Mononuclear cell (primary cell): Measurements from ENCODE around the gene CTCFL. TPM values are rescaled to one million over a fixed set of nuclear protein-coding genes. Genes with fewer than 3 reads are reported as not detected.

ENCODE experiments used
- H3K27me3 ChIP-seq: 2 replicates; pipeline ENCODE4 v1.6.0; 2011; ENCODE audit warnings: low read length, control low read depth; ENCODE audit not compliant: insufficient read depth
- H3K4me1 ChIP-seq: 2 replicates; pipeline ENCODE4 v1.5.1; 2011; ENCODE audit warnings: mild to moderate bottlenecking, low read length, control low read depth; ENCODE audit not compliant: insufficient read depth
- H3K4me3 ChIP-seq: 2 replicates; pipeline ENCODE4 v1.5.1; 2011; ENCODE audit warnings: mild to moderate bottlenecking, low read length, moderate library complexity
- H3K9me3 ChIP-seq: 2 replicates; pipeline ENCODE4 v1.5.1; 2011; ENCODE audit warnings: low read depth, mild to moderate bottlenecking, control low read depth, low read length
- total RNA-seq: library from RNA; depleted of rRNA; stranded (reverse); fragments of >200 nt; gene quantifications from one replicate; pipeline ENCODE4 v1.2.3, GENCODE V29; 2012

Gene CTCFL
- total RNA-seq, 1 donor: not detected

GRCh38 chr20:57509665-57510237 lies 15.2 kb downstream of the CTCFL start:
- peaks cover 42% of the 10 kb centered on the region for H3K27me3 ChIP-seq
- no peaks in the 10 kb centered on the region for H3K9me3 ChIP-seq
- no peak overlapping the region for H3K4me3 ChIP-seq
- H3K4me1 ChIP-seq: no peaks in the 10 kb centered on the region

GRCh38 chr20:57508831-57509230 lies 16.1 kb downstream of the CTCFL start:
- H3K4me3 ChIP-seq: no peak overlapping the region
- H3K4me1 ChIP-seq: peaks cover 1% of the 10 kb centered on the region
- H3K9me3 ChIP-seq: no peaks in the 10 kb centered on the region
- peaks cover 42% of the 10 kb centered on the region for H3K27me3 ChIP-seq

- Histone ChIP-seq H3K27me3 (peaks cover 42% of the 10 kb centered on the region), H3K9me3 (no peaks in the 10 kb centered on the region), H3K4me1 (peaks cover 6% of the 10 kb centered on the region)
Measured at GRCh38 chr20:57508381-57508780, 16.6 kb downstream of the CTCFL start.

GRCh38 chr20:57507477-57507876 lies 17.5 kb downstream of the CTCFL start:
- no peaks in the 10 kb centered on the region for H3K9me3 ChIP-seq
- H3K27me3 ChIP-seq: peaks cover 38% of the 10 kb centered on the region
- H3K4me3 ChIP-seq: no peak overlapping the region
- peaks cover 15% of the 10 kb centered on the region for H3K4me1 ChIP-seq

More at GRCh38 chr20:57508381-57508780, 16.6 kb downstream of the CTCFL start:
- no peak overlapping the region for H3K4me3 ChIP-seq

DNA sequence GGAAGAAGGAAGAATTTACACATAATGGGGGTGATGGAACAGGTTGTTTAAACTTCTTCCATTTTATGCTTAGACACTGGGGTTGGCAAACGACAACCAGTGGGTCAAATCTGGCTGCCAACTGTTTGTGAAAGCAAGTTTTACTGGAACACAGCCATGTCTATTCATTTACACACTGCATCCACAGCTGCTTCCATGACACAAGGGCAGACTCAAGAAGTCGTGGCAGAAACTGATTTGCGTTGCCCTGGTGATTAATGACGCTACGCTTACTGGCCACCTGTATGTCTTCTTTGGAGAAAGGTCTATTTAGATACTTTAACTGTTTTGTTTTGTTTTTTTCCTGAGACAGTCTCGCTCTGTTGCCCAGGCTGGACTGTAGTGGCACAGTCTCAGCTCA lies 19.0 kb downstream of the CTCFL start:
- peaks cover 16% of the 10 kb centered on the region for H3K4me1 ChIP-seq
- H3K4me3 ChIP-seq: no peak overlapping the region
- H3K27me3 ChIP-seq: peaks cover 37% of the 10 kb centered on the region
- H3K9me3 ChIP-seq: no peaks in the 10 kb centered on the region

DNA sequence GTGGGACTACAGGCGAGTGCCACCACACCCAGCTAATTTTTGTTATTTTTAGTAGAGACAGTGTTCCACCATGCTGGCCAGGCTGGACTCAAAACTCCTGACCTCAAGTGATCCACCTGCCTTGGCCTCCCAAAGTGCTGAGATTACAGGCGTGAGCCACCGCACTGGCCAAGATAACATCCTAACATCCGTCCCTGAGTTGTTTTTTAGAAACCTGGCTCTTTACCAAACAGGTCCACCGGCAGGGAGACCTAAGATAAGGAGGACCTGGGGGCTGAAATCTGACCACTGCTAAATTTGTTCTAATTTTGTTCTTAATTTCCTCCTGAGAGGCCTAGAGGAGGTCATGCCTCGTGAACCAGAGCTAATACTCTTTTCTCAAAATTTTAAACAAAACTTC lies 20.5 kb downstream of the CTCFL start:
- H3K9me3 ChIP-seq: no peaks in the 10 kb centered on the region
- peaks cover 40% of the 10 kb centered on the region for H3K27me3 ChIP-seq
- H3K4me1 ChIP-seq: peaks cover 16% of the 10 kb centered on the region
- no peak overlapping the region for H3K4me3 ChIP-seq

DNA sequence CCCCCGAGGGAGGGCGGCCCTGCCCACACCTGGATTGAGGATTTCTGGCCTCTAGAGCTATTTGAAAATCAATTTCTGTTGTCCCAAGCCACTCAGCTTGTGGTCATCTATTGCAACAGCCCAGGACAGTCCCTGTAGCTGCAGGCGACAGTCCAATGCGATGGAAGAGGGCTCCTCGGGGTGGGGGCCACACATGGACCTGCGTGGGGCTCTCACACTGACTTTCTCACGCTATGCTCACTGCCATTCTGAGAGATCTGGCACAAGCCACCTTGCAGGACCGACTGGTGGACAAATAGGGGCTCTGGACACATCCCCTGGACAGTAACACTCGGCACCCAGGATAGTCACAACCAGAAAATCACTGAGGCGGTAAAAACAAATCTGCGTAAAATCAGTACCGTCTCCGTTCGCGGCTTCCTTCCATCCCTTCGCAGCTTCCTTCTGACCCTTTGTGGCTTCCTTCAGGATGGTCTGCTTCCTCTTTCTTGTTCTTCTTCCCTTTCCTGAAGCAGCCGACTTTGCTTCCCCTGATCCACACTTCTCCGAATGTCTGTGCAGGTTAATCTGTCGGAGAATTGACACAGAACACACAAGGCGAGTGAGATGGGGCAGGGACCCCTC lies 21.8 kb downstream of the CTCFL start:
- Histone ChIP-seq H3K4me3 (no peak overlapping the region), H3K27me3 (peaks cover 29% of the 10 kb centered on the region), H3K4me1 (peaks cover 29% of the 10 kb centered on the region), H3K9me3 (no peaks in the 10 kb centered on the region)

- H3K4me3 ChIP-seq: no peak overlapping the region
- H3K9me3 ChIP-seq: no peaks in the 10 kb centered on the region
- H3K27me3 ChIP-seq: peaks cover 28% of the 10 kb centered on the region
- H3K4me1 ChIP-seq: peaks cover 31% of the 10 kb centered on the region
Measured at GRCh38 chr20:57502336-57502700, 22.6 kb downstream of the CTCFL start.

DNA sequence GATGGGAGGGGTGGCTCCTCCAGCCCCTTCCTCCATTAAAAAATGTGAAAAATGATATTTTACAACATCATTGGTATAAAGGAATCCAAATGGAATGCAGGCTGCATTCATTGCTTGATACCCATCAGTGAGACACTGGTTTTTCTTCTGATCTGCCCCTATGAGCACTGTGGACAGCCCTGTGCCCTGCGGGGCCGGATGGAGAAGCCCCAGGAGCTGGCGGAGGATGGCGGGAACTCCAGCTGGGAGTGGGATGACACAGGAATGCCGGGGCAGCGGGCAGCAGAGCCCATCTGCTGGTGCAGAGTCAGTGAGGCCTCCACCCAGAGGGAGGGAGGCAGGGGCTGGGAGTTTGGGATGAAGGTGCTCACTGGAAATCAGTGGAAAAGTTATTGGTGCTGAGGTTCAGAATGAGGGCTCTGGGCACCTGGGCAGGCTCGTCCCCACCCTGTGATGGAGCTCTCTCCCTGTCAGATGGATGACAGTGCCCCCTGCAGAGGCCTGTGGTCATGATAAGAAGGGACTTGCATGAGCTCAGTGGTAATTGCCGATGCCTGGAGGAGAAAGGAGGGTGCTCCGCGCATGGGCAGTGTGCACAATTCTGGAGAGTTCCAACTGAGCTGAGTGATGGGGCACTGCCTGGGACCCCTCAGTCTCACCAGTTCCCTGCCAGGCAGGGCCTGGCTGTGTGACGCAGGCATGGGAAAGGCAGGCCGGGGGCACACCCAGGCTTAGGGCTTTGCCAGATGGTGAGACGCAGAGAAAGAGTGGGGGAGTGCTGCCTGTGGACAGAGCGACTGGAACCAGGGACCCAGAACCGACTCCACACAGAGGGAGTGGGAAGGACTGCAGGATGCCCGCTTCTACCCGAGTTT lies 23.2 kb downstream of the CTCFL start:
- H3K27me3 ChIP-seq: peaks cover 29% of the 10 kb centered on the region
- no peak overlapping the region for H3K4me3 ChIP-seq
- H3K4me1 ChIP-seq: peaks cover 31% of the 10 kb centered on the region
- H3K9me3 ChIP-seq: no peaks in the 10 kb centered on the region

GRCh38 chr20:57500962-57501361 lies 24.0 kb downstream of the CTCFL start:
- Histone ChIP-seq H3K27me3 (peaks cover 30% of the 10 kb centered on the region), H3K9me3 (no peaks in the 10 kb centered on the region), H3K4me3 (no peak overlapping the region), H3K4me1 (peaks cover 31% of the 10 kb centered on the region)

GRCh38 chr20:57500235-57500634 lies 24.7 kb downstream of the CTCFL start:
- Histone ChIP-seq H3K4me1 (peaks cover 31% of the 10 kb centered on the region), H3K4me3 (no peak overlapping the region), H3K9me3 (no peaks in the 10 kb centered on the region), H3K27me3 (peaks cover 25% of the 10 kb centered on the region)

DNA sequence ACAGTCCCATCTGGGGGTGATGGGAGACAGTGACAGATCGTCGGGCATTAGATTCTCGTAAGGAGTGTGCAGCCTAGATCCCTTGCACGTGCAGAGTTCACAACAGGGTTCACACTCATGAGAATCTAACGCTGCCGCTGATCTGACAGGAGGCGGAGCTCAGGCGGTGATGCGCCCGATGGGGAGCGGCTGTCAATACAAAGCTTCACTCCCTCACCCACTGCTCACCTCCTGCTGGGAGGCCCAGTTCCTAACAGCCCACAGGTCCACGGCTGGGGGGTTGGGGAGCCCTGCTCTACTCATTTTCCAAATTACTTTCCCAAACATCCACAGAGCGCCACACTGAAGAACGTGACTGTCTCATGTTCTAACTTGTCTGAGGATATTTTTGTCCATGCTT lies 25.3 kb downstream of the CTCFL start:
- no peak overlapping the region for H3K4me3 ChIP-seq
- H3K4me1 ChIP-seq: peaks cover 36% of the 10 kb centered on the region
- H3K9me3 ChIP-seq: no peaks in the 10 kb centered on the region
- peaks cover 25% of the 10 kb centered on the region for H3K27me3 ChIP-seq

DNA sequence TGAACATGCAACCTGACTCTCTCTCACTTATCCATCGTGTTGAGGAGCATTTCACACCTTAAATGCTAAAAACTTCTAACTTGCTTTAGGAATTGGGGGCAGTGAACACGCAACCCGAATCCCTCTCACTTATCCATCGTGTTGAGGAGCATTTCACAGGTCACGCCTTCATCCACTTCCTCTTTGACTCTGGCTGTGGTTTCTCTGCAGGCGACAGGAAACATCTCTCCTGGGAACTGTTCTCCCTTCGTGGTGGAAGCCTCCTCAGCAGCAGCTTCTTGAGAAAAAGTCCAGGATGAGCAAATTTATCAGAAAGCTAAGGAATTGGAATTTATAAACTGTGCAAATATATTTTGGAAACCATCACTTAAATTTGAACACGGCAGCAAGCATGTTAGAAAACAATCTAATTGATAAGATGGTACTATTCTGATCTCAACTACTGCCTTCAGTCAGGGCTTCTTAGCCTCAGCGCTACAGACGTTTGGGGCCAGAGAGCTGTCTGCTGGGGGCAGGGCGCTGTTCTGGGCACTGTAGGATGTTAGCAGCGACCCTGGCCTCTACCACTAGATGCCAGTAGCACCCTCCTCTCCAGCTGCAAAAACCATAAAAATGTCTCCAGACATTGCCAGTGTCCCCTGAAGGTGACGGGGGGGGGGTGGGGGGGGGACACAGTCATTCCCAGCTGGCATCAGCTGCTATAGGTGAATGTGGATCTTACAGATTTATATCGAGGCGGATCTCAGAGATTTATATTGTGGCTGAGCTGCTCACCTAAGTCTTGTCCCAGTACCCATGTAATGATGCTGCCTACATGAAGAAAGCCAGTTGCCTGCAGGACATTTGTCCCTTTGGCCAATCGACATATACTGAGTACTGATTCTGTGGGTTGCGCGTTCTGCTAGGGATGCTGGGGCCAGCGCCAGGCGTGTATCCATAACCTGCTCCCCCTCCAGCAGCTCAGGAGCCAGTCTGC lies 26.2 kb downstream of the CTCFL start:
- Histone ChIP-seq H3K9me3 (no peaks in the 10 kb centered on the region), H3K4me3 (no peak overlapping the region), H3K27me3 (peaks cover 25% of the 10 kb centered on the region), H3K4me1 (peaks cover 34% of the 10 kb centered on the region)

DNA sequence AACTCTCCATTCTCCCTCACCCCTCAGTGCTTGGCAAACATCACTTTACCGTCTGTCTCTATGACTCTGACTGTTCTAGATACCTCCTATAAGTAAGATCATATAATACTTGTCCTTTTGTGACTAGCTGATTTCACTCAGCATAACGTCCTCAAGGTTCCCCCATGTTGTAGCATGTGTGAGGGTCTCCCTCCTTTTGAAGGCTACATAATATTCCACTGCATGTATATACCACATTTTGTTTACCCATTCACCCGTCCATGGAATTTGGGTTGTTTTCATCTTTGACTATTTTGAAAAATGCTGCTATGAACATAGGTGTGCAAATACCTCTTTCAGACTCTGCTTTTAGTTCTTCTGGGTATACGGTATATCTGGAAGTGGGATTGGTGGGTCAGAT lies 28.3 kb downstream of the CTCFL start:
- Histone ChIP-seq H3K4me3 (no peak overlapping the region), H3K4me1 (peaks cover 20% of the 10 kb centered on the region), H3K27me3 (peaks cover 25% of the 10 kb centered on the region), H3K9me3 (no peaks in the 10 kb centered on the region)
